GM13976 (cell line): ENCODE measurements around the gene TOR1AIP1.

Experiments
- DNase-seq: peaks from one replicate; pipeline ENCODE4 v3.0.0; 2012; ENCODE audit warnings: low spot score
- in situ Hi-C: fragments of 300-500 bp; cut with MboI; formaldehyde crosslinking; loops from one replicate; pipeline ENCODE4 v1.12.0; 2022; ENCODE audit warnings: low sequenced_read_pairs, mixed read lengths, inconsistent platforms; ENCODE audit not compliant: unreplicated experiment
- TF ChIP-seq, protein P1 (sequence below): IDR thresholded peaks from 2 replicates; pipeline ENCODE4 v1.5.1; 2012; ENCODE audit warnings: borderline replicate concordance, mild to moderate bottlenecking; ENCODE audit not compliant: insufficient read depth; ENCODE audit errors: extremely low read depth, missing control alignments, control extremely low read depth

The TOR1AIP1 gene

DNA sequence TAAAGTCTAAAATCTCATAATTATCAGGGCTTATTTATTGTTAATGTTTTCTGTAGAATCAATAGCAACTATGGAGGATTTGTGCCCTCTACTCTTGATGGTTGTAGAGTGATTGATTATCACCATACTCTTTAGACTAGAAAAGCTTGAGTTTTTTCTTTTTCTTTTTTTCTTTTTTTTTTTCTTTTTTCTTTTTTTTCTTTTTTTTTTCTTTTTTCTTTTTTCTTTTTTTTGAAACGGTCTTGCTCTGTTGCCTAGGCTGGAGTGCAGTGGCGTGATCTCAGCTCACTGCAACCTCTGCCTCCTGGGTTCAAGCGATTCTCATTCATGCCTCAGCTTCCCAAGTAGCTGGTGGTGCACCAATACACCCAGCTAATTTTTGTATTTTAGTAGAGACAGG, 29.7 kb downstream of the TOR1AIP1 start:
- TF ChIP-seq, protein P1, sequence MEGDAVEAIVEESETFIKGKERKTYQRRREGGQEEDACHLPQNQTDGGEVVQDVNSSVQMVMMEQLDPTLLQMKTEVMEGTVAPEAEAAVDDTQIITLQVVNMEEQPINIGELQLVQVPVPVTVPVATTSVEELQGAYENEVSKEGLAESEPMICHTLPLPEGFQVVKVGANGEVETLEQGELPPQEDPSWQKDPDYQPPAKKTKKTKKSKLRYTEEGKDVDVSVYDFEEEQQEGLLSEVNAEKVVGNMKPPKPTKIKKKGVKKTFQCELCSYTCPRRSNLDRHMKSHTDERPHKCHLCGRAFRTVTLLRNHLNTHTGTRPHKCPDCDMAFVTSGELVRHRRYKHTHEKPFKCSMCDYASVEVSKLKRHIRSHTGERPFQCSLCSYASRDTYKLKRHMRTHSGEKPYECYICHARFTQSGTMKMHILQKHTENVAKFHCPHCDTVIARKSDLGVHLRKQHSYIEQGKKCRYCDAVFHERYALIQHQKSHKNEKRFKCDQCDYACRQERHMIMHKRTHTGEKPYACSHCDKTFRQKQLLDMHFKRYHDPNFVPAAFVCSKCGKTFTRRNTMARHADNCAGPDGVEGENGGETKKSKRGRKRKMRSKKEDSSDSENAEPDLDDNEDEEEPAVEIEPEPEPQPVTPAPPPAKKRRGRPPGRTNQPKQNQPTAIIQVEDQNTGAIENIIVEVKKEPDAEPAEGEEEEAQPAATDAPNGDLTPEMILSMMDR = no peak
- in situ Hi-C loops = no loop called here
- DNase-seq = no peak

DNA sequence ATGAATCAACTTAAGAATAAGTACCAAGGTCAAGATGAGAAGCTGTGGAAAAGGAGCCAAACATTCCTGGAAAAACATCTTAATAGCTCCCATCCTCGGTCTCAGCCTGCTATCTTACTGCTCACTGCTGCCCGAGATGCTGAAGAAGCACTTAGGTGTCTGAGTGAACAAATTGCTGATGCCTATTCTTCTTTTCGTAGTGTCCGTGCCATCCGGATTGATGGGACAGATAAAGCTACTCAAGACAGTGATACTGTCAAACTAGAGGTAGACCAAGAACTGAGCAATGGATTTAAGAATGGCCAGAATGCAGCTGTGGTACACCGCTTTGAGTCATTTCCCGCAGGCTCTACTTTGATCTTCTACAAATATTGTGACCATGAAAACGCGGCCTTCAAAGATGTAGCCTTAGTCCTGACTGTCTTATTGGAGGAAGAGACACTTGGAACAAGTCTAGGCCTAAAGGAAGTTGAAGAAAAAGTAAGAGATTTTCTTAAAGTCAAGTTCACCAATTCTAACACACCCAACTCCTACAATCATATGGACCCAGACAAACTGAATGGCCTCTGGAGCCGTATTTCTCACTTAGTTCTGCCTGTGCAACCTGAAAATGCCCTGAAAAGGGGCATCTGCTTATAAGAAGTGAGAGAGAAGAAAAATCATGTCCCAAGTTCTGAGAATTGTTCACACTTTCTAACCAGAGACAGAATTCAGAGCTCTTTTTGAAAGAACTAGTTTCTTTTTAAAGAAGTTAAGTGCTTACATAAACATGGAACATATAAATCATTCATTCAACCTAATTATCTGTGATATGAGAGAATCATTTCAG, 35.7 kb downstream of the TOR1AIP1 start:
- TF ChIP-seq, protein P1 = no peak
- in situ Hi-C loops = no loop called here
- DNase-seq = no peak

DNA sequence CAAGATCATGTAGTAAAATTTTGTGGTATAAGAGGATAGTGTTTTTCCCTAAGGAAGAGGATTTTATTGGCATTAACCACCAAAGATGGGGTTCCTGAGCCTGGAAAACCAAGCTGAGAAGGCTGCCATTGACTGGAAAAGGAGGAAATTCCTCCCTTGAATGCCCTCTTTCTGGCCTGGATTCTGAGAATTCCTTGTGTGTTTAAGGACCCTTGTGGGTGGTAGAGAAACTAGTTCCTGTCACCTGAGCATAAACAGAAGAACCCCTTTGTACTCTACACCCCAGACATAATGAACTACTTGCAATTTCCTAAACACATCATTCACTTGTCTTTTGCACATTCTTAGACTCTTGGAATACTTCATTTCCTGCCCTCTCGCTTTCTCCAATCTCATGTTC, 39.4 kb downstream of the TOR1AIP1 start:
- DNase-seq = no peak
- TF ChIP-seq, protein P1 = no peak
- in situ Hi-C loops = no loop called here

DNA sequence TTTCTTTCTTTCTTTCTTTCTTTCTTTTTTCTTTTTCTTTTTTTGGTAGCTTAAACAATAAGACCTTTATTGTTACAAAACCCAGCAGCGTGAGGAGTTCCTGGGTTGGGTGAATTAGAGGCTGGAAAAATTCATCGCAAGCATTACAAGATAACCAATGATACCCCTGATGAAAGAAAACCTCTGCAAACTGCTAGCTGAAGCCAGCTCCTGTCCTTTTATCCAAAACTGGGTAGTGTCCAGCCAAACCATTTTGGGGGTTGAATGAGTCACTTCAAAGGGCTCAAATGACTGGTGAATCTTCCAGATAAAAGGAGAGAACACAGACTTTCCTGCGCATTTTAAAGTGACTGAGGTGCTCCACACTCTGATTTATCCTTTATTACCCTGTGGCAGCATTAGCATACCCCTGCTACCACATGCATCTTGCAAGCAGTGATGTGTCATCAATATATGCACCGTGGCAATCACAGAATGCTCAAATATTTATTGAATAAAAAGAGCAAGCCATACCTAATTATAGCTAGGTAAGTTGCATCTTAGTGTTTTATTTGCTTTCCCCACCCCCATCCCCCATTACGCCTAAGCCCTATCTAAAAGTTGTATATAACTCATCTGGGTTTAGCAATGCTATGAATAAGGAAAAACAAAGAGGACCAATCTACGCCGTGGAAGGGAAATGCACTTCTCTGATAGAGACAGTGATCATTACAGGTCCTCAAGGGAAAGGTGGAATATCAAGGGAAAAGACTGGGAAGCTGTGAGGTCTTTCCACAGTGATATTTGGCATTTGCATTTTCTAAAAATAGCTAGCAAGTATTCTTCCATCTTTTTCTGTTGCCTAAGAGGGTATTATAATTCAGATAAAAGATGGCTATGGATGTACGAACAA, 40.1 kb downstream of the TOR1AIP1 start:
- DNase-seq = no peak
- TF ChIP-seq, protein P1 = no peak
- in situ Hi-C loops = no loop called here

DNA sequence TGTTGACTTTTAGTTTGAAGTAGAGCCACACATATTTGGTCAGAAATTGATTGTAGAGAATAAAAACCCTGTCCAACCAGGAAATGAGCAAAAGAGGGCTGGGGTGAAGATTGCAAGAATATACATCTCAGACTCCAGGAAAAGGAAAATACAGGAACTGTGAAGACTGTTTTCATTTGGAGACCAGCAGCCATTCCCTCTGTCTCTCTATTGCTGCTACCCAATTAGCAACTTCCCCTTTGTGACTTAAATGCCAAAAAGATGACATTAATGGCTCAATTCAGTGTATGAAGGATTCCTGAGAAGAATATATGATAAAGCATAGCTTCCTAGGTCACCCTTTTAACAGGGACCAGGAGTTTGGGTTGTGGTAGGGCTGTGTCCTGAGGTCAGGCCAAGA, 40.9 kb downstream of the TOR1AIP1 start:
- in situ Hi-C loops = no loop called here
- TF ChIP-seq, protein P1 = no peak

DNA sequence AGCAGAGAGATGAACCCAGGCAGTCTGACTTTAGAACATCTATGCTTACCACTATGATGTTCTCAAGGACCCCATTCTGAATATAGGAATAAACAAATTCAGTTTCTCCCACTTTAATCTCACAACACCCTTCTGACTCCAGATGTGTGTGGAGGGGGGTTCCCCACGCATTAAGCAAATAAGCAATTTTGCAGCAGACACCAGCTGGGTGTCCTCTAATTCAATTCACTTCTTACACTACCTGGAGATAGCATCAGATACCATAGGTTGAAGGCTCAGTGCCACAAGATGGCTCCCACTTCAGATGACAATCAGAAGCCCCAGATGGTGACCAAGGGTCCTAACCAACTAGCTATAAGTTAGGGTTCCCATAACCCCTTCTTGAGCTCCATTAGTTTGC, 42.2 kb downstream of the TOR1AIP1 start:
- TF ChIP-seq, protein P1 = no peak
- in situ Hi-C loops = no loop called here
- DNase-seq = no peak

More for the DNA sequence above, 40.9 kb downstream of the TOR1AIP1 start:
- no peak for DNase-seq
